Large intestine (tissue), 3 donors: Measurements from ENCODE around the gene SWAP70. TPM values are rescaled to one million over a fixed set of nuclear protein-coding genes. Genes with fewer than 3 reads are reported as not detected.

ENCODE experiments used
- DNase-seq, 2 donors: peaks; one replicate each; pipeline versions ENCODE4 v3.0.0 to v3.0.0-alpha.2; 2013
- H3K27ac ChIP-seq: one replicate; pipeline ENCODE4 v1.5.1; 2013; ENCODE audit warnings: low read length
- H3K27me3 ChIP-seq: 2 replicates; pipeline ENCODE4 v1.6.1; 2013; ENCODE audit warnings: low read length; ENCODE audit not compliant: control insufficient read depth, insufficient read depth
- H3K36me3 ChIP-seq: 2 replicates; pipeline ENCODE4 v1.6.1; 2013; ENCODE audit warnings: low read length; ENCODE audit not compliant: control insufficient read depth, insufficient read depth
- H3K4me1 ChIP-seq: one replicate; pipeline ENCODE4 v1.6.1; 2013; ENCODE audit warnings: low read length; ENCODE audit not compliant: control insufficient read depth, insufficient read depth
- H3K4me3 ChIP-seq: one replicate; pipeline ENCODE4 v1.5.1; 2013; ENCODE audit warnings: low read length
- H3K9me3 ChIP-seq: one replicate; pipeline ENCODE4 v1.6.1; 2013; ENCODE audit warnings: mild to moderate bottlenecking, low read depth, low read length, moderate library complexity; ENCODE audit not compliant: control insufficient read depth
- WGBS: methylation state at CpG from one replicate; pipeline ENCODE4 v1.1.5; 2013; ENCODE audit warnings: low lambda C conversion rate; ENCODE audit not compliant: insufficient coverage; 5-methylcytosine and 5-hydroxymethylcytosine counted together
- polyA plus RNA-seq: library from polyadenylated mRNA; unstranded; fragments of 120-200 nt; gene quantifications from one replicate; pipeline ENCODE4 v1.2.1, GENCODE V29; 2013

Gene SWAP70
- polyA plus RNA-seq, 1 donor: 21.7 TPM

GRCh38 chr11:9665749-9666148, 1.9 kb downstream of the SWAP70 start:
- Histone ChIP-seq H3K4me3 (no peak overlapping the region), H3K27ac (no peak overlapping the region), H3K4me1 (no peaks in the 10 kb centered on the region), H3K36me3 (no peaks in the 10 kb centered on the region), H3K9me3 (peaks cover 4% of the 10 kb centered on the region), H3K27me3 (no peaks in the 10 kb centered on the region)
- DNase-seq: no peak
- WGBS: 100% methylated on average over 1 of the region's 2 CpGs

GRCh38 chr11:9669954-9670353, 6.1 kb downstream of the SWAP70 start:
- Histone ChIP-seq H3K9me3 (peaks cover 4% of the 10 kb centered on the region), H3K36me3 (no peaks in the 10 kb centered on the region), H3K27me3 (no peaks in the 10 kb centered on the region), H3K27ac (no peak overlapping the region), H3K4me1 (no peaks in the 10 kb centered on the region), H3K4me3 (no peak overlapping the region)
- no peak for DNase-seq
- 82% methylated on average over 2 of the region's 6 CpGs for WGBS

- H3K4me1 ChIP-seq: no peaks in the 10 kb centered on the region
- no peaks in the 10 kb centered on the region for H3K36me3 ChIP-seq
- H3K27ac ChIP-seq: no peak overlapping the region
- H3K9me3 ChIP-seq: no peaks in the 10 kb centered on the region
- no peak for DNase-seq
- H3K4me3 ChIP-seq: no peak overlapping the region
- no CpG with 5 or more reads among the region's 3 CpGs for WGBS
- H3K27me3 ChIP-seq: no peaks in the 10 kb centered on the region
Observed at GRCh38 chr11:9672288-9672916, 8.5 kb downstream of the SWAP70 start.

GRCh38 chr11:9672918-9673317, 9.0 kb downstream of the SWAP70 start:
- no peaks in the 10 kb centered on the region for H3K36me3 ChIP-seq
- H3K4me1 ChIP-seq: no peaks in the 10 kb centered on the region
- WGBS: no CpG with 5 or more reads among the region's 4 CpGs
- no peak for DNase-seq
- H3K9me3 ChIP-seq: no peaks in the 10 kb centered on the region
- H3K4me3 ChIP-seq: no peak overlapping the region
- no peak overlapping the region for H3K27ac ChIP-seq
- H3K27me3 ChIP-seq: no peaks in the 10 kb centered on the region

- no peaks in the 10 kb centered on the region for H3K9me3 ChIP-seq
- no peaks in the 10 kb centered on the region for H3K4me1 ChIP-seq
- no CpG with 5 or more reads among the region's 3 CpGs for WGBS
- H3K4me3 ChIP-seq: no peak overlapping the region
- no peaks in the 10 kb centered on the region for H3K27me3 ChIP-seq
- no peaks in the 10 kb centered on the region for H3K36me3 ChIP-seq
- no peak for DNase-seq
- H3K27ac ChIP-seq: no peak overlapping the region
Observed at GRCh38 chr11:9675691-9676090, 11.8 kb downstream of the SWAP70 start.

GRCh38 chr11:9677951-9678350, 14.1 kb downstream of the SWAP70 start:
- Histone ChIP-seq H3K36me3 (no peaks in the 10 kb centered on the region), H3K4me1 (peaks cover 9% of the 10 kb centered on the region), H3K4me3 (no peak overlapping the region), H3K9me3 (no peaks in the 10 kb centered on the region), H3K27ac (no peak overlapping the region), H3K27me3 (no peaks in the 10 kb centered on the region)
- DNase-seq: no peak

- Histone ChIP-seq H3K27ac (no peak overlapping the region), H3K9me3 (no peaks in the 10 kb centered on the region), H3K27me3 (no peaks in the 10 kb centered on the region), H3K4me3 (no peak overlapping the region), H3K4me1 (peaks cover 9% of the 10 kb centered on the region), H3K36me3 (no peaks in the 10 kb centered on the region)
- WGBS: 90% methylated on average over 2 of the region's 4 CpGs
- DNase-seq: no peak
Observed at GRCh38 chr11:9678576-9678975, 14.7 kb downstream of the SWAP70 start.

- H3K27ac ChIP-seq: no peak overlapping the region
- no peaks in the 10 kb centered on the region for H3K27me3 ChIP-seq
- H3K4me1 ChIP-seq: peaks cover 9% of the 10 kb centered on the region
- DNase-seq: no peak
- H3K36me3 ChIP-seq: no peaks in the 10 kb centered on the region
- no peaks in the 10 kb centered on the region for H3K9me3 ChIP-seq
- 100% methylated on average over 1 of the region's 4 CpGs for WGBS
- H3K4me3 ChIP-seq: no peak overlapping the region
Observed at GRCh38 chr11:9680028-9680427, 16.2 kb downstream of the SWAP70 start.

GRCh38 chr11:9681583-9682372, 17.9 kb downstream of the SWAP70 start:
- peaks cover 9% of the 10 kb centered on the region for H3K4me1 ChIP-seq
- H3K27ac ChIP-seq: peak overlapping the region; percentile 18
- peak; percentile 63 to 80 for DNase-seq
- no peaks in the 10 kb centered on the region for H3K36me3 ChIP-seq
- no peak overlapping the region for H3K4me3 ChIP-seq
- WGBS: no CpG with 5 or more reads among the region's 2 CpGs
- no peaks in the 10 kb centered on the region for H3K9me3 ChIP-seq
- no peaks in the 10 kb centered on the region for H3K27me3 ChIP-seq

- WGBS: 100% methylated on average over 1 of the region's 2 CpGs
- Histone ChIP-seq H3K9me3 (no peaks in the 10 kb centered on the region), H3K27me3 (no peaks in the 10 kb centered on the region), H3K4me3 (no peak overlapping the region), H3K4me1 (peaks cover 21% of the 10 kb centered on the region), H3K27ac (no peak overlapping the region), H3K36me3 (no peaks in the 10 kb centered on the region)
- DNase-seq: no peak
Observed at GRCh38 chr11:9687711-9688477, 24.0 kb downstream of the SWAP70 start.
